Nephron progenitor cell (in vitro differentiated cells): Measurements from ENCODE around the gene CHD5.

Source experiments
- DNase-seq: peaks from one replicate; pipeline ENCODE4 v3.0.0; 2021
- H3K27ac Mint-ChIP-seq: 2 replicates; pipeline ENCODE4 v1.8.0; 2021; ENCODE audit warnings: mild to moderate bottlenecking, moderate library complexity, mixed read lengths
- H3K27me3 Mint-ChIP-seq: 2 replicates; pipeline ENCODE4 v1.8.0; 2021; ENCODE audit warnings: mild to moderate bottlenecking, low read depth, mixed read lengths; ENCODE audit not compliant: poor library complexity
- H3K36me3 Mint-ChIP-seq: 2 replicates; pipeline ENCODE4 v1.8.0; 2021; ENCODE audit warnings: low read depth, mixed read lengths
- H3K4me1 Mint-ChIP-seq: 2 replicates; pipeline ENCODE4 v1.8.0; 2021; ENCODE audit warnings: mixed read lengths
- H3K4me3 Mint-ChIP-seq: 2 replicates; pipeline ENCODE4 v1.8.0; 2021; ENCODE audit warnings: mild to moderate bottlenecking, moderate library complexity, mixed read lengths
- H3K9me3 Mint-ChIP-seq: 2 replicates; pipeline ENCODE4 v1.8.0; 2021; ENCODE audit warnings: mild to moderate bottlenecking, moderate library complexity, mixed read lengths
- TF ChIP-seq, protein P1 (sequence below): fragments of 200-600 bp; sonication (generic); IDR thresholded peaks from 2 replicates; pipeline ENCODE4 v1.5.0; 2021; ENCODE audit warnings: antibody characterized with exemption

Gene CHD5

DNA sequence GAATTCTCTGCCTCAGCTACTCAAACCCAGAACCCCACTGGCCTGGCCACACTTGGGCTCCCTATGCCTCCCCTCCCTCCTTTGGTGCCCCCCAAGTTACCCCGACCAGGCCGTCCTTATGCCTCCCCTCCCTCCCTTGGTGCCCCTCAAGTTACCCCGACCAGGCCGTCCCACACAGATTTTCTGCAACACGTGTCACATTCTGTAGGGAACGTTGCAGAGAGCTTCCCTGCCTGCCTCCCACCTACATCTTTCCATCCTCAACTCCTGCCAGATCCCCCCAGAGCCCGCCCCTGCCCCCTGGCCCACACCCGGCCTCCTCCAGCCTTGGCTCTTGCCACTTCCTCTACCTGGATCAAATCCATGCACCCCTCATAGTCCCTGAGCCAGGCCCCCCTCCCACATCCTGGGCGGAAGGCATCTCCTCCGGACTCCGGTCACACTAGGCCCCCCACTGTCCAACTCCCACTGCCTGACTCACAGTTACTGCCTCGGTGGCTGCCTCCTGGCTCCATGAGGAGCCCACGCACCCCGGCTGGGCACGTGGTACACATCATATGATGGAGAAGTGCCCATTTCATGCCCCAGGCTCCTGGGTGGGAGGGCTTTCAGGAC is 93.3 kb downstream of the CHD5 start:
- no peak overlapping the region for H3K27ac Mint-ChIP-seq
- TF ChIP-seq, protein P1, sequence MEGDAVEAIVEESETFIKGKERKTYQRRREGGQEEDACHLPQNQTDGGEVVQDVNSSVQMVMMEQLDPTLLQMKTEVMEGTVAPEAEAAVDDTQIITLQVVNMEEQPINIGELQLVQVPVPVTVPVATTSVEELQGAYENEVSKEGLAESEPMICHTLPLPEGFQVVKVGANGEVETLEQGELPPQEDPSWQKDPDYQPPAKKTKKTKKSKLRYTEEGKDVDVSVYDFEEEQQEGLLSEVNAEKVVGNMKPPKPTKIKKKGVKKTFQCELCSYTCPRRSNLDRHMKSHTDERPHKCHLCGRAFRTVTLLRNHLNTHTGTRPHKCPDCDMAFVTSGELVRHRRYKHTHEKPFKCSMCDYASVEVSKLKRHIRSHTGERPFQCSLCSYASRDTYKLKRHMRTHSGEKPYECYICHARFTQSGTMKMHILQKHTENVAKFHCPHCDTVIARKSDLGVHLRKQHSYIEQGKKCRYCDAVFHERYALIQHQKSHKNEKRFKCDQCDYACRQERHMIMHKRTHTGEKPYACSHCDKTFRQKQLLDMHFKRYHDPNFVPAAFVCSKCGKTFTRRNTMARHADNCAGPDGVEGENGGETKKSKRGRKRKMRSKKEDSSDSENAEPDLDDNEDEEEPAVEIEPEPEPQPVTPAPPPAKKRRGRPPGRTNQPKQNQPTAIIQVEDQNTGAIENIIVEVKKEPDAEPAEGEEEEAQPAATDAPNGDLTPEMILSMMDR, result no peak
- no peak overlapping the region for H3K4me3 Mint-ChIP-seq

DNA sequence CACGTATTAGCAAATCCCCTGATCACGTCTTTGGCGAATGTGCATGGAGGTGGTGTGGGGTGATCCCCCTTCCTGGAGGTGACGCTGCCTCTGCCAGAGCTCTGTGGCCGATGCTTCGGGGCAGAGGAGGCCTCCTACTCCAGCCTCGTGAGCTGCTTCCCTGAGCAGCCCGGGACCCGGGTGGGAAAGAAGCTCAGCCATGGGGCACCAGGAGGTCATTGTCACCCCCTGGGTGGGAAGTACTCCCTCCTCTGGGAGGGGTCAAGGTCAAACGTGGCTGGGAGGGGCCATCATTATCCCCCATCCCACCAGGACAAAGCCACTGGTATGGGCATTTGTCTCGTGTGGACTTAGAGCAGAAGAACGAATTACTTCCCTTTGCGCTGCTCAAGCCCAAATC is 93.8 kb downstream of the CHD5 start:
- Mint-ChIP-seq H3K36me3 (no peaks in the 10 kb centered on the region), H3K4me3 (no peak overlapping the region), H3K27ac (no peak overlapping the region), H3K27me3 (peaks cover 13% of the 10 kb centered on the region), H3K4me1 (peaks cover 59% of the 10 kb centered on the region), H3K9me3 (no peaks in the 10 kb centered on the region)
- TF ChIP-seq, protein P1, result no peak
- no peak for DNase-seq

More for the DNA sequence above, 93.3 kb downstream of the CHD5 start:
- no peaks in the 10 kb centered on the region for H3K9me3 Mint-ChIP-seq
- peaks cover 59% of the 10 kb centered on the region for H3K4me1 Mint-ChIP-seq
- no peak for DNase-seq
- peaks cover 14% of the 10 kb centered on the region for H3K27me3 Mint-ChIP-seq
- no peaks in the 10 kb centered on the region for H3K36me3 Mint-ChIP-seq

GRCh38 chr1:6085666-6086065 is 94.5 kb downstream of the CHD5 start:
- no peak for DNase-seq
- TF ChIP-seq, protein P1, result no peak

GRCh38 chr1:6084781-6085495 is 95.2 kb downstream of the CHD5 start:
- Mint-ChIP-seq H3K27me3 (peaks cover 6% of the 10 kb centered on the region), H3K4me3 (no peak overlapping the region), H3K9me3 (no peaks in the 10 kb centered on the region), H3K4me1 (peaks cover 53% of the 10 kb centered on the region), H3K27ac (no peak overlapping the region), H3K36me3 (no peaks in the 10 kb centered on the region)
- no peak for DNase-seq
- TF ChIP-seq, protein P1, result no peak

More at GRCh38 chr1:6085666-6086065, 94.5 kb downstream of the CHD5 start:
- H3K27ac Mint-ChIP-seq, result no peak overlapping the region
- H3K27me3 Mint-ChIP-seq, result peaks cover 7% of the 10 kb centered on the region
- no peaks in the 10 kb centered on the region for H3K36me3 Mint-ChIP-seq
- H3K4me1 Mint-ChIP-seq, result peaks cover 52% of the 10 kb centered on the region
- H3K4me3 Mint-ChIP-seq, result no peak overlapping the region
- H3K9me3 Mint-ChIP-seq, result no peaks in the 10 kb centered on the region

DNA sequence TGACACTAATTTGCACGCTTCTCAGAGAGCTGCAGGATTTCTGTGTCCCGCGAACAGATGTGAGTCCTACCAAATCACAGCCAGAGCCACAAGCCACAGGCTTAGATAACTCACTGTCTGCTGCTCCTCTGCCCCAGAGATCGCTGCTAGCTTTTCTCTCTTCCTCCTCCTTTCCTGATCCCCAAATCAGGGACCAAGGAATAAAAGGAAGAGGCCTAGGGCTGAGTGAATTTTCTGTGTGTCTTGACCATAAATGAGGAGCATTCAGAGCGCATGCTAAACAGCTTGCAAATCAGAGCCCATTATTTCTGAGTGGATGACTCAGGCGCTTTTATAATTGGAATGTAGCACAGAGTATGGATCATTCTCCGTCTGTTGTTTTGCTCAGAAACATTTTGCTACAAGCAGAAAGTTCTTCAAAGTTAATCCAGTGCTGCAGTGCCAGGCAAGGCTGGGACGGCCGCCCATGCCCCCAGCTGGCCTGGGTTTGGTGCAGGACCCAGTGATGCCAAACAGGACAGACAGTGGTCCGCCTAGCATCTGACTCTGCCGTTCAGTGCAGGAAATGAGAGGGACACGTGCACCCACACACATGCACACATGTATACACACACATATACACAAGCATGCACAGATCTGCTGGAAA is 96.2 kb downstream of the CHD5 start:
- TF ChIP-seq, protein P1, result no peak
- H3K4me1 Mint-ChIP-seq, result peaks cover 52% of the 10 kb centered on the region

More for the DNA sequence above, 96.2 kb downstream of the CHD5 start:
- Mint-ChIP-seq H3K27ac (peak overlapping the region; percentile 61), H3K27me3 (peaks cover 6% of the 10 kb centered on the region), H3K4me3 (no peak overlapping the region), H3K9me3 (no peaks in the 10 kb centered on the region), H3K36me3 (no peaks in the 10 kb centered on the region)
- no peak for DNase-seq
